Uterus (tissue), 2 donors: Measurements from ENCODE around the gene KNOP1.
"Not testable (repeated sequence)": the region's sequence is repeated elsewhere in the genome, so short reads cannot be mapped to it uniquely, and the experiment has no call there.

Source experiments
- POLR2A ChIP-seq, 2 donors: fragments of 450-650 bp; IDR thresholded peaks; one replicate each; pipeline ENCODE4 v1.6.1; 2016; ENCODE audit warnings: antibody characterized with exemption in 2 of 2, mild to moderate bottlenecking in 1 of 2, moderate library complexity in 1 of 2
- TF ChIP-seq, protein P1 (sequence below), 4 experiments: fragments of 200-600 bp in 2 of 4; fragments of 450-650 bp in 2 of 4; sonication (generic) in 2 of 4; IDR thresholded peaks; one replicate each; pipeline ENCODE4 v1.5.1; 2016 to 2019; ENCODE audit warnings: antibody characterized with exemption in 4 of 4, mild to moderate bottlenecking in 2 of 4, moderate library complexity in 1 of 4

GRCh38 chr16:19716728-19717127 lies 1.3 kb downstream of the KNOP1 start:
- TF ChIP-seq, protein P1, sequence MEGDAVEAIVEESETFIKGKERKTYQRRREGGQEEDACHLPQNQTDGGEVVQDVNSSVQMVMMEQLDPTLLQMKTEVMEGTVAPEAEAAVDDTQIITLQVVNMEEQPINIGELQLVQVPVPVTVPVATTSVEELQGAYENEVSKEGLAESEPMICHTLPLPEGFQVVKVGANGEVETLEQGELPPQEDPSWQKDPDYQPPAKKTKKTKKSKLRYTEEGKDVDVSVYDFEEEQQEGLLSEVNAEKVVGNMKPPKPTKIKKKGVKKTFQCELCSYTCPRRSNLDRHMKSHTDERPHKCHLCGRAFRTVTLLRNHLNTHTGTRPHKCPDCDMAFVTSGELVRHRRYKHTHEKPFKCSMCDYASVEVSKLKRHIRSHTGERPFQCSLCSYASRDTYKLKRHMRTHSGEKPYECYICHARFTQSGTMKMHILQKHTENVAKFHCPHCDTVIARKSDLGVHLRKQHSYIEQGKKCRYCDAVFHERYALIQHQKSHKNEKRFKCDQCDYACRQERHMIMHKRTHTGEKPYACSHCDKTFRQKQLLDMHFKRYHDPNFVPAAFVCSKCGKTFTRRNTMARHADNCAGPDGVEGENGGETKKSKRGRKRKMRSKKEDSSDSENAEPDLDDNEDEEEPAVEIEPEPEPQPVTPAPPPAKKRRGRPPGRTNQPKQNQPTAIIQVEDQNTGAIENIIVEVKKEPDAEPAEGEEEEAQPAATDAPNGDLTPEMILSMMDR (IDR thresholded peaks at IDR 0.05) = not testable (repeated sequence)
- not testable (repeated sequence) for TF ChIP-seq POLR2A (IDR thresholded peaks at IDR 0.05)
